ENCODE data around the gene COL13A1.
A peak's percentile ranks its signal among the peaks of the same experiment; 100 is the strongest.

DNA sequence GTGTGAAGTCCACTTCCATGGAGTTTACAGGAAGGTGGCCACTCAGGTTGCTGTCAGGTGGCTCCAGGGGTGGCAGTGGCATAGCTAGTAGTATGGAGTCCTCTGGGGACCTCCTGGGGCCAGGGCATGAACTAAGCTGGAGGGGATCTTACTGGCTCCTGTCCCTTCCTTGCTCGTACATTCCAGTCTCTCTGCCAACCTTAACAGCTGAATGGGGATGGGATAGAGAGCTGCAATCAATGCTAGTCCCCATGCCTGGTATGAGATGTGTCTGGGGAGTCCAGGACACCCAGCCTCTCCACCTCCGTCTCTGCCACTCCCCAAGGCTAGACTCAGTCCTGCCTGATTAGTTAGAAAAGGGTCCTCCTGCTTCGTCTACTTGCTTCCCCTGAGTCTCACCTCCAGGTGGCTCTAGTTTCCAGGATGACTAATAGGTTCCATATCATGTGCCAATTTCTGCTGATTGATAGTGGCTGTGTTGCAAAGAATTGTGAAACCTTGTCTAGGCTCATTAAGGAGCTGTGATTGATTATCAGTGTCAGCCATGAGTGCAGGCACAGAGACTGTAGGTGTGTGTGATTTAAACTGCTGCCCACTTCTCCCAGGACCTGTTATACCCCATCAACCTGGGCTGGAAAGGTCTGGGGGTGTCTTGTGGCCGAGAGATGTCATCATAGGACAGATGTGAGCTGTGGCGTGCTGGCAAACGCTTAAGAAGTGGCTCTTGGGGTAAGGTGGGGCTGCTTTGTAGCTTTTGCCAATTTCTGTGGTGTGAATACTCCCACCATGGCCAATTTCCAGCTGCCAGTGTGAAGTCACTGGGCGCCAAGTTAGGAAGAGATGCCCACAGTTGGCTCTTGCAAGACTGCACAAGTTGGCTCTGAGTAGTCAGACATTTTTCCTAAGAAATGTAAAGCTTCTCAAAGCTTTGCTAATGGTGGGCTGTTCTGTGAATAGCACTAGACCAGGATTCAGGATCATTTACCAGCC lies 59.8 kb downstream of the COL13A1 start:
- TF ChIP-seq CTCF (IDR thresholded peaks at IDR 0.05) (peak; percentile 46), EP300 (IDR thresholded peaks at IDR 0.05; ENCODE audit: borderline replicate concordance in 1 of 2, low read depth in 1 of 2, low read length in 1 of 2) (peak; percentile 80), TAF1 (IDR thresholded peaks at IDR 0.05; ENCODE audit: borderline replicate concordance, low read depth, low read length) (no peak), MAX (IDR thresholded peaks at IDR 0.05; ENCODE audit: low read depth) (no peak), JUND (IDR thresholded peaks at IDR 0.05) (peak; percentile 91), FOSL2 (IDR thresholded peaks at IDR 0.05; ENCODE audit: borderline replicate concordance, low read depth) (peak; percentile 90; the same call in 1 of the 2 replicates), RFX5 (IDR thresholded peaks at IDR 0.05; ENCODE audit: low read length) (no peak), SMC3 (IDR thresholded peaks at IDR 0.05; ENCODE audit: low read depth, low read length) (peak; percentile 34), EZH2phosphoT487 (IDR thresholded peaks at IDR 0.05; ENCODE audit: borderline replicate concordance, low read depth) (no peak)
- TF ChIP-seq, protein P1, sequence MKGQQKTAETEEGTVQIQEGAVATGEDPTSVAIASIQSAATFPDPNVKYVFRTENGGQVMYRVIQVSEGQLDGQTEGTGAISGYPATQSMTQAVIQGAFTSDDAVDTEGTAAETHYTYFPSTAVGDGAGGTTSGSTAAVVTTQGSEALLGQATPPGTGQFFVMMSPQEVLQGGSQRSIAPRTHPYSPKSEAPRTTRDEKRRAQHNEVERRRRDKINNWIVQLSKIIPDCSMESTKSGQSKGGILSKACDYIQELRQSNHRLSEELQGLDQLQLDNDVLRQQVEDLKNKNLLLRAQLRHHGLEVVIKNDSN (IDR thresholded peaks at IDR 0.05; ENCODE audit: borderline replicate concordance, low read depth), result 0 out of 2 replicates have a peak, but pooled peaks have one; percentile 7

Data from SK-N-SH (cell line).